ENCODE data around the gene LRRC27.
A peak's percentile ranks its signal among the peaks of the same experiment; 100 is the strongest.
"Not testable (repeated sequence)": the region's sequence is repeated elsewhere in the genome, so short reads cannot be mapped to it uniquely, and the experiment has no call there.

The LRRC27 gene

DNA sequence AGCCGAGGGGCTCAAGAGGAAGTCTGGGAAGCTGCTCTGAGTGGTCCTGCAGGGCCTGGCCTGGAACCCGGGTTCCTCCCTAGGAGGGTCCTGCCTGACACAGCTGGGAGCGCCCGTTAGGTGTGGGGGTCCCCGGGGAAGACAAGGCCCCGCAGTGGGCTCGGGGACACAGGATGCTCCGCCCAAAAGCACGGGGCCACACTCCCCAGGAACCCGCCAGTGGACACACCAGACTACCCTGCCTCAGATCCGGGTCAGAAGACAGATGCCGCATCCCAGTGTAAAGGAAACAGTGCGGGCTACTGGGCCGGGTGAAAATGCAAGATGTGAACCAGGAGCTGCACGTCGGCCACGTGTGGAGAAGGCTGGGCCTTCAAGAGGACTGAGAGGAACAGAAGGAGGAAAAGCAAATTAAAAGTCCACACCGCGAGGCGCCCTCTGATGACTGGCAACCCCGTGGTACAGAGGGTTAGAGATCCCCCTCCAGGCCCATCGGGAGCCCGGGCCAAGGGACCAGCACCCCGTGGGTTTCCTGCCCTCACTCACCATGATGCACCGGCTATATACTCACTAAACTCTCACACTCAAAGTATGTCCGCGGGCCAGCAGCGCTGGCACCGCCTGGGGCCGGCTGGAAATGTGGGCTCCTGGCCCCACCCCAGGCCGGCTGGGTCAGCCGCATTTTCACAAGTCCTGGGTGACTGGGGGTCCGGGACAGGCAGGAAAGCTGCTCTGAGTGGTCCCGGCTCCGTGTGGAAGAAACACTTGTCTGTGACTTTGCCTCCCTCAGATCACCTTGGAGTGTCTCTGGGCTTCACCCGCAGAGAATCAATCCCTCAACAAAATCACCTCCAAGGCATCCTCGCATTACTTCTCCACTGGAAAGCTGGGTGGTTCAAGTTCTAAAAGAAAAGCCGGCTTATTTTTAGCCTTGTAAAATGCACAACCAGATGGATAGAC is 30.3 kb upstream of the LRRC27 start:
- no peak for DNase-seq

DNA sequence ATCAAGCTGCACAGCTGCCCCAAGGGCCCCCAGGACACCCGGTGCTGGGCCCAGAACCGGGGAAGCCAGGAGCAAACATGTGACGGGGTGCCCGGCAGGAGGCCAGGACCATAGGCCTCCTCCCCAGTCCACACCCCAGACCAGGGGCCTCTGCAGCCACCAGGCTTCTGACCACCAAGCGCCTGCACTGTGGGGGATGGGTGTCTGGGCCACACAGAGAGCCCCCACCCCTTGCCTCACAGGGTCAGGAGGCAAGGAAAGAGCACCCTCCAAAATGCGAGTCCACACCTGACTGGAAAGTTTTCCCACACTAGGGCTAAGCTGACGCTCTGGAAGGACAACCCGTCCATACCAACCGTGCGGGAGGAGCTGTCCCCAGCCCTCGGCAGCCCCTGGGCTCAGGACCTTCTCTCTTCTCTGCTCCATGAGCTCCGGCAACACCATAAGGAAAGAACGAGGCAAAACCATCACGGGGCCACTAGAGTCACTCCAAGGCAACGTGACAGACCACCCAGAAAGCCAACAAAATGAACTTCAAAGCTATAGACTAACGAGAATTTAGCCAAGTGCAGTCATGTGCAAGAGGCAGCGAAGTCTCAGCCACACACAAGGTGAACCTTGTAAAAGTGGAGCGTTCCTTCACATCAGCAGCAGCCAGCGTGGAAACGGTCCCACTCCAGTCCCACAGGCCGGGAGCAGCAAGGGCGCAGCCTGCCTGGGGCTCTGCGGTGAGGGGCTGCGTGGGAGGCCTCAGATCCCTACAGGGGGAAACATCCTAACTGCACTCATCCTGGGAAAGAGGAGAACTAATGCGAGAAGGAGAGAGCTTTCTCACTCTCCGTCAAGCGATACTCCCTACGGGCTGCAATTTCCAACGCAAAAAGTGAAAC is 29.3 kb upstream of the LRRC27 start:
- DNase-seq = no peak

- DNase-seq = no peak
Observed at GRCh38 chr10:132303361-132304115, 28.5 kb upstream of the LRRC27 start.

GRCh38 chr10:132304756-132305509 is 27.1 kb upstream of the LRRC27 start:
- no peak for DNase-seq

DNA sequence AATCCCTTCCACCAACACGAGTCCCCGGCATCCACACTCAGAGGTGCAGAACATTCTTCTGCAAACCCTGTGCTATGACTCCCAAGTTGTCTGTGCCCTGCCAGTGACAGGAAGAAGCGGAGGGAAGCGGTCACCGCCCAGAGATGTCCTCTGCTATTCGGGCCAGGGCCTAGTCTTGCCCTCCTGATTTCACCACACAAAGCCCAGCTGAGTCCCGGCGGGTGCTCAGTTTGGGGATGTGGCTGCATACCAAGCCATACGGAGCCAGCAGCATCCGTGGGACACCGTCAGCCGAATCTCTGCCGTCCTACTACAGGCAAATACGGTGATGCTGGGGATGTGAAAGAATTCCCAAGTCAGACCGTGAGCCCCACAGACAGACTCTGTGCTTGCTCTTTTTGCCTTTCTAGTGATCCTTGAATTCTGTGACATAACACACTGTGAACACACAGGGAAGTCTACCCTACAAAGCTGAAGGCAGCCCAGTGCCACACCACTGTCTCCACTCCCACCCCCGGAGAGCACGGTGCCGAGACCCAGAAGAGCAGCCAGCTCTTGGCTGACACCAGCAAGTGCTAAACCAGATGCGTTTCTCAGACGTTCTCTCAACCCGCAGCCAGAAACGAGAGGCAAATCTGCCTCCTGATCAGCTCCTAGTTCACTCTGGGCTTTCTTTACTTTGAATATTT is 26.2 kb upstream of the LRRC27 start:
- DNase-seq = no peak

GRCh38 chr10:132306343-132306685 is 25.7 kb upstream of the LRRC27 start:
- DNase-seq = no peak

DNA sequence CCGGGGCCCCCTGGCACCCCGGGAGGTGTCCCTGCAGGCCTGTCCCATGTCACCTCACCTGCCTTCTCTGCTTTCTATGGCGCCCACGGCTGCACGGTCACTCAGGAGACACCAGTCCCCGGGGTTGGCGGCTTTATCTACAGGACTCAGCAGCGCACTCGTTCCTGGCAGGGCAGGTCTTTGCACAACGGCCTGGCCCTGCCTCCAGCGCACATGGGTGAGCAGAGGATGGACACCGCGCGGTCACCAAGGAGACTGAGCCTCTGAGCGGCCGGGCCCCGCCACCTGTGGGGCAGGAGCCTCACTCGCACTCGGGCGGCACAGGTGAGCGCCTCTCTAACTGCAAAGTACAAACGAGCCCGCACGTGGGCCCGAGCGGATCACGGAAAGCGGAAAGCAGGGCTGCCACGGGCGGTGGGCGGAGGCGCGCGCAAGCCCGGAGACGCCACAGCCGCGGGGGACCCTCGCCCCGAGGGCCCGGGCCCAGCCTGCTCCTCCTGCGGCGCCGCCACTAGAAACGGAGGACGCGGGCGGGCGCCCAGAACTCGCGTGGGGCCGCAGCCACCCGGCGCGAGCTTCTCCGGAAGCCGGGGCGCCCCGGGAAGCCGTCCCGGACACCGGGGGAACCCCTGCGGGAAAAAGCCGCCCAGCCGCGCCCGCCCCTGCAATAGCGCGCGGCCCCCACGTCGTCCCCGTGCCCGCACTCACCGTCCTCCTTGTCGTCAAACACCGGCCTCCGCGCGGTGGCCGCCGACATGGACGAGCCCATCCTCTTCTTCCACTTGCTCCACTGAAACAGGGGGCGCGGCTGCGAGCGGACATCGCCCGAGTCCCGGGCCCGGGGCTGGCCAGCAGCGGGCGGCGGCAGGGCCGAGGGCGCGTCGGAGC is 24.9 kb upstream of the LRRC27 start:
- peak; percentile 76 for DNase-seq

DNA sequence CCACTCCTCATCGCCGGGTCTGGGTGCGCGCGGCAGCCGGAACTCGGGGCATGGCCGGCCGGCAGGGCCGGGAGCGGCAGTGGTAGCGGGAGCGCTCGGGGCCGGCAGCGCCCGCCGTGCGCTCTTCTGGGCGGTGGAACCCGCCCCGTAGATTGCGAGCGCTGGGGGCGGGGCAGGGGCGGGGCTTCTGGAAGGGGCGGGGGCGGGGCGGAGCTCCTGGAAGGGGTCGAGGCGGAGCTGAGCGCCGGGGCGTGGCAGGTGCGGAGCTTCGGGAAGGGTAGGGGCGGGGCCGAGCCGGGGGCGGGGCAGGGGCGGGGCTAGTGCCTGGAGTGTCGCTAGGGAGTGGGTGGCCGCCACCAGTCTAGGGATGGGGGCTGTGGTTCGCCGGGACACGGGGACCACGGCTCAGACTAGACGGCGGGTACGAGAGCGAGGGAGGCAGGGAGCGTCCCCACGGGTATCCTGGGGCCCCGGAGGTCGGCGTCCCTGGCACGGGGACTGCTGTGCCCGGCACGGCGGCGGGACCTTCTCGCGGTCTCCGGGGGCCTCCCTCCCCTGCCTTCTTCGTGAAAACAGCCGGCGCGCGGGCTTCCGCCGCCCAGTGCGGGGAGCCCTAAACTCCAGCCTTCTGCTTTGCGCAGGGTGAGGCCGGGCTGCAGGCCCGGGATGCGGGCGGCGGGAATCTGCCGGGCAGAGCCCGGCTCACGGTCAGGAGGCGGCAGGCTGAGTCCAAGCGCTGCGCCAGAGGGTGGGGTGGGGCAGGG is 24.0 kb upstream of the LRRC27 start, which contains the start of gene STK32C:
Gene STK32C (minus strand): TSS at position 128 of the 764 bp plus-strand sequence. CDS start 117 bp downstream, at position 11.
- DNase-seq = peak; percentile 95

- DNase-seq = no peak
Observed at GRCh38 chr10:132308587-132309470, 23.2 kb upstream of the LRRC27 start.

DNA sequence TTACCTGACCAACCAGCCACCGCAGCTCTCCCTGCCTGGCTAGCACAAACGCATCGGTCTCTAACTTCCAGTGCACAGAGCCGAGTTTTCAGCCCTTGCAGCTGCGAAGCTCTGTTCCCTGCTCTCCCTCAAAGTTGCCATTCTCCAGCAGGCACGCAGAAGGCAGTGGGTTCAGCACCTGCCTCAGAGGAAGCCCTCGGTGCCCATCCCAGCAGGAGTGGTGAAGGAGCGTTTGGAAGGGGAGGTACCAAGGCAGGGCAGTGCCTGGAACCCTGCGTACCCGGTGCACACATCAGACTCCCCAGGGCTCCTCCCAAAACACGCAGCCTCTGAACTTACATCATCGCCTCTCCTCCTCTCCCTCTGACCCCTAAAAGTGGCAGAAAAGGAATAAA is 22.5 kb upstream of the LRRC27 start:
- DNase-seq = no peak

GRCh38 chr10:132309879-132310591 is 22.0 kb upstream of the LRRC27 start:
- DNase-seq = no peak

- DNase-seq = no peak
Observed at GRCh38 chr10:132310701-132311337, 21.2 kb upstream of the LRRC27 start.

- DNase-seq = no peak
Observed at GRCh38 chr10:132311338-132311939, 20.6 kb upstream of the LRRC27 start.

DNA sequence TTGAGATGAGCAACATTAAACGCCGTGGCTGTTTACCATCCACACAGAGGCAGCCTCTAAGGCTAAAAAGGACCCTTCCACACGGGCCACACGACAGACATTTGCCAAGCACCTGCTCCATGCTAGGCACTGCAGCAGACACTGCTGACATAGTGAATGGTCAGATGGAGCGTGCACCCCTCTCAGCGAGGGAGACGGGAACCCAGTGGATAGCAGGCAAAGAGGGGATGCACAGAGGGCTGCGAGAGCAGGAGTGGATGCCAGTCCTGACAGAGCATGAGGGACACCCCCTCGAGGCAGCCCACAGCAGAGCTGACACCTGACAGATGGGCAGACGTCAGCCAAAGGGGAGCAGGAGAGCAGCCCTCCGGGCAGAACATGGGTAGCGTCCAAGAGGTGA is 18.7 kb upstream of the LRRC27 start:
- no peak for DNase-seq

DNA sequence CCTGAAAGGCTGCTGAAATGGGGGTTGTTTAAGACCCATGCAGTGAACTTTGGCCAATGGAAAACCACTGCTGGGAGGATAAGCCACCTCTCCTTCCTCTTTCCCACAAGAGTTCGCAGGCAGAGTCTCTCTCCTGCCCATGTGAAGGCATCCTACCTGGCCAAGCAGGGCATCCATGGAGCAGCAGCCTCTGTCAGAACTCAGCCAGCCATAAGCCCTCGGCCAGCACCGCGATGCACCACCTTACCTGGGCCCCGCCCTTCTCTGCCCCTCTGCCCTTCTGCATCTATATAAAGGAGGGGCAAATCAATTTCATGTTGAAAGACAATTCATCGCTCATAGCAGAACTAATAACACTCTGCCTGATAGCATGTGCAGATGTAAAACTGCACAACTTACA is 18.1 kb upstream of the LRRC27 start:
- no peak for DNase-seq

DNA sequence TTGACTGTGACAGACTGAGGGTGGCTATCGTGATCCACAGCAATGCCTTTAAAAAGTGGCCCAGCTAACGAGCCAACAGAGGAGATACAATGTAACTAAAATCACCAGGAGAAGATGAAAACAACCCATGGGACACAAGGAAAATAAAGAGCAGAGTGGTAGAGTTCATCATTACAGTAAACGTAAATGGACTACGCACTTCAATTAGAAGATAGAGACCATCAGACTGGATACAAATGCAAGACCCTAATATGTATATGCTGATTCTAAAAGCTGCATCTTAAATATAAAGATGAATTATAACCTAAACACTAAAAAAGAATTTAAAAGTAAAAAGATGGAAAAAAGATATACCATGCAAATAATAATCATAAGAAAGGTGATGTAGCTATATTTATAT is 17.7 kb upstream of the LRRC27 start:
- no peak for DNase-seq

GRCh38 chr10:132314881-132315280 is 17.1 kb upstream of the LRRC27 start:
- DNase-seq = not testable (repeated sequence)

Measured in hematopoietic multipotent progenitor cell treated with erythropoietin and hydrocortisone succinate and interleukin-3 and kit ligand, for 6 days (in vitro differentiated cells).